ENCODE data around the gene CAMK2A.

The CAMK2A gene

GRCh38 chr5:150229571-150229970 is 60.0 kb downstream of the CAMK2A start:
- no peak for DNase-seq

- no peak for DNase-seq
Observed at GRCh38 chr5:150227606-150228273, 61.8 kb downstream of the CAMK2A start.

GRCh38 chr5:150227036-150227435 is 62.5 kb downstream of the CAMK2A start:
- no peak for DNase-seq

GRCh38 chr5:150224483-150225027 is 65.0 kb downstream of the CAMK2A start:
- no peak for DNase-seq

- DNase-seq = no peak
Observed at GRCh38 chr5:150223474-150223873, 66.1 kb downstream of the CAMK2A start.

GRCh38 chr5:150222906-150223305 is 66.7 kb downstream of the CAMK2A start:
- DNase-seq = no peak

- no peak for DNase-seq
Observed at GRCh38 chr5:150221471-150221870, 68.1 kb downstream of the CAMK2A start.

GRCh38 chr5:150219861-150220260 is 69.7 kb downstream of the CAMK2A start:
- DNase-seq = no peak

- DNase-seq = no peak
Observed at GRCh38 chr5:150219142-150219541, 70.4 kb downstream of the CAMK2A start.

GRCh38 chr5:150218693-150219035 is 70.9 kb downstream of the CAMK2A start:
- no peak for DNase-seq

GRCh38 chr5:150217873-150218692 is 71.5 kb downstream of the CAMK2A start:
- DNase-seq = peak; percentile 31

- no peak for DNase-seq
Observed at GRCh38 chr5:150217038-150217437, 72.5 kb downstream of the CAMK2A start.

- DNase-seq = no peak
Observed at GRCh38 chr5:150215979-150216944, 73.3 kb downstream of the CAMK2A start.

GRCh38 chr5:150214289-150214688 is 75.3 kb downstream of the CAMK2A start:
- DNase-seq = no peak

- no peak for DNase-seq
Observed at GRCh38 chr5:150213530-150213929, 76.0 kb downstream of the CAMK2A start.

- no peak for DNase-seq
Observed at GRCh38 chr5:150211156-150212030, 78.2 kb downstream of the CAMK2A start.

- DNase-seq = no peak
Observed at GRCh38 chr5:150210644-150211043, 78.9 kb downstream of the CAMK2A start.

GRCh38 chr5:150209099-150209635 is 80.4 kb downstream of the CAMK2A start:
- DNase-seq = no peak

- DNase-seq = no peak
Observed at GRCh38 chr5:150208187-150209098, 81.1 kb downstream of the CAMK2A start.

- no peak for DNase-seq
Observed at GRCh38 chr5:150206779-150207115, 82.8 kb downstream of the CAMK2A start.

Data from KG1 (cell line).